PC-9 (cell line): ENCODE data around the gene NAXD. TPM values are rescaled to one million over a fixed set of nuclear protein-coding genes. Genes with fewer than 3 reads are reported as not detected.

Experiments
- BruUV-seq: library from RNA; stranded (reverse); fragments of 400-500 nt; replicated peaks from 2 replicates; lab custom pipeline; 2021; lab: Mats Ljungman, UMichigan
- CTCF ChIA-PET: fragments of 300-600 bp; sonication (Branson Sonifier 250); formaldehyde crosslinking; loops from one replicate; lab custom pipeline; 2022; ENCODE audit warnings: antibody characterized with exemption; lab: Charles Lee
- POLR2A ChIA-PET: fragments of 300-600 bp; sonication (Branson Sonifier 250); formaldehyde crosslinking; loops from one replicate; lab custom pipeline; 2022; ENCODE audit warnings: antibody characterized with exemption; ENCODE audit not compliant: unreplicated experiment; lab: Charles Lee
- DNase-seq, 2 experiments: peaks; one replicate each; pipeline versions ENCODE4 v3.0.0 to v3.0.0-alpha.2; 2015 to 2022; ENCODE audit warnings: mixed read lengths in 1 of 2
- H2AFZ ChIP-seq: fragments of 200-600 bp; sonication (generic); 2 replicates; pipeline ENCODE4 v1.8.1; 2017; ENCODE audit warnings: antibody characterized with exemption
- H3F3A ChIP-seq: fragments of 200-600 bp; sonication (generic); 2 replicates; pipeline ENCODE4 v1.8.1; 2017; ENCODE audit warnings: antibody characterized with exemption, mild to moderate bottlenecking, low read depth; ENCODE audit not compliant: insufficient read depth
- H3K27ac ChIP-seq: fragments of 200-600 bp; sonication (generic); 2 replicates; pipeline ENCODE4 v1.6.1; 2016; ENCODE audit warnings: mixed run types
- H3K27me3 ChIP-seq: fragments of 200-600 bp; sonication (generic); 2 replicates; pipeline ENCODE4 v1.6.1; 2016; ENCODE audit warnings: low read depth, mixed run types; ENCODE audit not compliant: insufficient read depth
- H3K36me3 ChIP-seq: fragments of 200-600 bp; sonication (generic); 2 replicates; pipeline ENCODE4 v1.6.1; 2016; ENCODE audit warnings: low read depth, mixed run types
- H3K4me1 ChIP-seq: fragments of 200-600 bp; sonication (generic); replicated peaks from 2 replicates; pipeline ENCODE4 v1.6.1; 2016; ENCODE audit warnings: mixed run types; ENCODE audit not compliant: insufficient read depth
- H3K4me2 ChIP-seq: fragments of 200-600 bp; sonication (generic); 2 replicates; pipeline ENCODE4 v1.6.1; 2017; ENCODE audit warnings: mixed run types
- H3K4me3 ChIP-seq: fragments of 200-600 bp; sonication (generic); 2 replicates; pipeline ENCODE4 v1.6.1; 2016; ENCODE audit warnings: mixed run types
- H3K79me2 ChIP-seq: fragments of 200-600 bp; sonication (generic); 2 replicates; pipeline ENCODE4 v1.6.1; 2017; ENCODE audit warnings: low read depth, mixed run types
- H3K9me2 ChIP-seq: fragments of 200-600 bp; sonication (generic); 2 replicates; pipeline ENCODE4 v1.8.1; 2017; ENCODE audit warnings: mild to moderate bottlenecking; ENCODE audit not compliant: insufficient read depth
- H3K9me3 ChIP-seq: fragments of 200-600 bp; sonication (generic); 2 replicates; pipeline ENCODE4 v1.8.1; 2016; ENCODE audit warnings: low read depth; ENCODE audit not compliant: insufficient read depth
- H4K20me1 ChIP-seq: fragments of 200-600 bp; sonication (generic); 2 replicates; pipeline ENCODE4 v1.8.1; 2017; ENCODE audit not compliant: insufficient read depth
- CTCF ChIP-seq: fragments of 200-600 bp; sonication (generic); conservative IDR thresholded peaks from 2 replicates; pipeline ENCODE4 v1.6.1; 2017; ENCODE audit warnings: mixed run types, antibody characterized with exemption, mild to moderate bottlenecking, moderate library complexity
- EZH2 ChIP-seq: fragments of 200-600 bp; sonication (generic); IDR thresholded peaks from 2 replicates; pipeline ENCODE4 v1.8.0; 2017; ENCODE audit warnings: antibody characterized with exemption, low read depth
- intact Hi-C: fragments of 100-400 bp; cut with micrococcal nuclease; formaldehyde crosslinking; loops from one replicate; pipeline ENCODE4 v1.10.0; 2022; ENCODE audit not compliant: unreplicated experiment
- total RNA-seq: library from RNA; stranded (reverse); gene quantifications from 2 replicates; pipeline ENCODE4 v1.2.3, GENCODE V29; 2021

The NAXD gene
- total RNA-seq, 1 experiment from 2014 or later: 30.2 TPM

GRCh38 chr13:110617321-110618072, 2.2 kb downstream of the NAXD start:
- no peaks in the 10 kb centered on the region; the same call in 1 of the 2 replicates for H3K9me3 ChIP-seq
- H3K4me3 ChIP-seq: peak overlapping the region; percentile 90; the same call in 1 of the 2 replicates
- peaks cover 62% of the 10 kb centered on the region for H4K20me1 ChIP-seq
- no peak overlapping the region for H2AFZ ChIP-seq
- peaks cover 16% of the 10 kb centered on the region for H3F3A ChIP-seq
- intact Hi-C loops: loop anchor here (2.0 kb wide), 1 partner anchor 95 kb away; the partner anchor contains the start of gene ING1
- H3K4me1 ChIP-seq: peaks cover 23% of the 10 kb centered on the region
- no peaks in the 10 kb centered on the region for H3K27me3 ChIP-seq
- BruUV-seq: TSS peak; percentile 25
- POLR2A ChIA-PET: no interaction called here
- peaks cover 70% of the 10 kb centered on the region for H3K79me2 ChIP-seq
- H3K4me2 ChIP-seq: peak overlapping the region; percentile 100
- no peaks in the 10 kb centered on the region for H3K9me2 ChIP-seq
- TF ChIP-seq EZH2: no peak
- no peak for TF ChIP-seq CTCF
- H3K36me3 ChIP-seq: peaks cover 13% of the 10 kb centered on the region; the same call in 1 of the 2 replicates
- CTCF ChIA-PET: no interaction called here
- H3K27ac ChIP-seq: no peak overlapping the region
- DNase-seq: no peak

GRCh38 chr13:110618167-110618566, 2.8 kb downstream of the NAXD start:
- H3K27ac ChIP-seq: no peak overlapping the region
- BruUV-seq: no TSS peak
- H3K4me3 ChIP-seq: no peak overlapping the region
- H3K4me2 ChIP-seq: 0 out of 2 replicates have a peak overlapping the region, but pooled peaks have one; percentile 100
- peaks cover 23% of the 10 kb centered on the region for H3K4me1 ChIP-seq
- no peaks in the 10 kb centered on the region for H3K9me2 ChIP-seq
- ChIA-PET CTCF (interaction anchor here (0.6 kb wide), 1 partner anchor 773 kb away, joined by 3 read pairs; no protein-coding TSS in a partner anchor), POLR2A (no interaction called here)
- H3K36me3 ChIP-seq: peaks cover 13% of the 10 kb centered on the region; the same call in 1 of the 2 replicates
- no peak for DNase-seq
- peaks cover 16% of the 10 kb centered on the region for H3F3A ChIP-seq
- no peak for TF ChIP-seq EZH2
- no peak for TF ChIP-seq CTCF
- no peak overlapping the region for H2AFZ ChIP-seq
- H3K27me3 ChIP-seq: no peaks in the 10 kb centered on the region
- peaks cover 77% of the 10 kb centered on the region for H3K79me2 ChIP-seq
- H3K9me3 ChIP-seq: no peaks in the 10 kb centered on the region; the same call in 1 of the 2 replicates
- intact Hi-C loops: no loop called here
- H4K20me1 ChIP-seq: peaks cover 68% of the 10 kb centered on the region

GRCh38 chr13:110618780-110619179, 3.4 kb downstream of the NAXD start:
- H3K27ac ChIP-seq: no peak overlapping the region
- no peak overlapping the region for H3K4me2 ChIP-seq
- peaks cover 16% of the 10 kb centered on the region for H3F3A ChIP-seq
- CTCF ChIA-PET: interaction anchor here (0.6 kb wide), 1 partner anchor 774 kb away, joined by 3 read pairs; no protein-coding TSS in a partner anchor
- no peak overlapping the region for H3K4me3 ChIP-seq
- peaks cover 23% of the 10 kb centered on the region for H3K4me1 ChIP-seq
- H3K79me2 ChIP-seq: peaks cover 83% of the 10 kb centered on the region
- peaks cover 16% of the 10 kb centered on the region; the same call in 1 of the 2 replicates for H3K36me3 ChIP-seq
- no peaks in the 10 kb centered on the region for H3K9me2 ChIP-seq
- no peak for DNase-seq
- no peaks in the 10 kb centered on the region for H3K27me3 ChIP-seq
- intact Hi-C loops: no loop called here
- no peak for TF ChIP-seq CTCF
- no peak for TF ChIP-seq EZH2
- no peak overlapping the region for H2AFZ ChIP-seq
- no TSS peak for BruUV-seq
- POLR2A ChIA-PET: no interaction called here
- H4K20me1 ChIP-seq: peaks cover 73% of the 10 kb centered on the region
- no peaks in the 10 kb centered on the region; the same call in 1 of the 2 replicates for H3K9me3 ChIP-seq
